Measurements from ENCODE around the gene ASNSD1. TPM values are rescaled to one million over a fixed set of nuclear protein-coding genes. Genes with fewer than 3 reads are reported as not detected.
"Not testable (repeated sequence)": the region's sequence is repeated elsewhere in the genome, so short reads cannot be mapped to it uniquely, and the experiment has no call there.

ASNSD1 gene
- polyA plus RNA-seq, 1 donor, result 67.0 TPM

GRCh38 chr2:189684811-189685210, 23.6 kb downstream of the ASNSD1 start:
- no peak for DNase-seq

DNA sequence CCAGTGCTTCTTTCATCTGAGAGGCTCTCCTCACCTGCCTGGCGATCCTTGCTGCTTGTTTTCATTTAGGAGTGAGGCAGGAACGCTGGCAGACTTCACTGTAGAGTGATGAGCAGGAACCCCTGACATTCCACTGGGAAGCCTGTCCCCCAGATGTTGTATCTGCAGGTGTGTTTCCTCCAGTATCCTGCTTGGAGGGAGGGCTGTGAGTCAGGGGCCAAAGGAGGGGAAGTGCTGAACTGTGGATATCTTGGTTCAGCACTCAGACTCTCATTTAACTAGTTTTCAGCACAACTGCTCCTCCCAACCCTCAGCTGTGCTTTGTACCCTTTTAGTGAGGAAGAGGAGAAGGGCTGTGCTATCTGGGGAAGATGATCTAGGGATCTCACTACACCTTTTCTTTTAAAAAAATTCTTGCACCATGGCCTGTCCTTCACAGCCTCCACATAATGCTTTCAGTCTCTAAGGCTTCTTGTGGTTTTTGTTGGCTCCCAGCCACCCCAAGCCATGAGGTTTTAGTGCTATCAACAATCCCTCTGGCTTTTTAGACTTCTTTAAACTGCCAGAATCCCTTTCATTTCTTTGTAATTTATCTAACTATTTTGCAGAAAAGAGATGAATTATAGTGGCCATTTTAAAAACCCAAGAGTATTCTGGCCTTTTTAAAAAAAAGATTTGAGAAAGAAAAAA, 24.4 kb downstream of the ASNSD1 start:
- no peak for DNase-seq

DNA sequence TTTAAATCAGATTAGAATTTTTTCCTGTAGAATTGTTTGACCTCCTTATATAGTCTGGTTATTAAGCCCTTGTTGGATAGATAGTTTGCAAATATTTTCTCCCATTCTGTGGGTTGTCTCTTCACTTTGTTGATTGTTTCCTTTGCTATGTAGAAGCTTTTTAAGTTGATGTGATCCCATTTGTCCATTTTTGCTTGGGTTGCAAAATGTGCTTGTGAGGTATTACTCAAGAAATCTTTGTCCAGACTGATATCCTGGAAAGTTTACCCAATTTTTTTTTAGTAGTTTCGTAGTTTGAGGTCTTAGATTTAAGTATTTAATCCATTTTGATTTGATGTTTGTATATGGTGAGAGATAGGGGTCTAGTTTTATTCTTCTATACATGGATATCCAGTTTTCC, 26.5 kb downstream of the ASNSD1 start:
- not testable (repeated sequence) for DNase-seq

- no peak for DNase-seq
Measured at GRCh38 chr2:189696223-189696622, 35.0 kb downstream of the ASNSD1 start.

DNA sequence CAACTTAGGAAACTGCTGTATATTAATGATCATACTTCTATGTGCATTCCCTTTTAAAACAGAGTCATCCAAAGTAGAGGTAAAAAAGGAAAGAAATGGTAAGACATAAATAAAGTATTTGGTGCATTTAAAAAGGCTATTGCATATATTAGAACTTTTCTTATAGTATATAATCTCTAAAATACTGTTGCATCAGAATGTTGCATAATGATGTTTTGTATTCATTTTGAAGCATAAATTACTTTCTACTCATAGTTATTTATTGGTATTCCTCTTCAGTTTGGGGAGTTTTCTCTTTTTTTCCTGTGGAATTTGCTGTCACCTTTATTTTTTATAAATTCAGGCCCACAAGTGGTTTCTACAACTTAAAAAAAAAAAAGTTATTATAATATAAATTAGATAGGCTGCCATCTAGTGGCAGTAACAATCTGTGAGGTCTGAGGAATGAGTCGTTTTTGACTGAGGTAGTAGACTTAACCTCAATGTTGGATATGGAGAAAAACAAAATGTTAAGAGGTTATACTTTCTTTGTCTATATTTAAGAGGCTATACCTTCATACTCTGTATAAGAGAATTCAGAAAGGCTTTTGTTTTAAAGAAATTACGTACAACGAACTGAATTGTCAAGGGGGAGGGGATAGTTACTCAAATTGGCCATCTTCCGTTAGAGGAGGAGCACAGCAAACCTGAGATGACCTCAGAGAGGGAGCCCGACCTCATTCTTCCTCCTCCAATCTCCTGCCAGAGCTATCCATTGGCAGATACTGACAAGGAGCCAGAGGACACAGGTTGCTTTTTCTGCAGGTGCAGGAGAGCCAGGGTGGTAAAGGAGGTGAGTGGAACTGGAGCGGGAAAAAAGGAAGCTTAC, 37.0 kb downstream of the ASNSD1 start:
- peak; percentile 41 for DNase-seq

- no peak for DNase-seq
Measured at GRCh38 chr2:189700681-189701080, 39.4 kb downstream of the ASNSD1 start.

GRCh38 chr2:189702071-189702470, 40.8 kb downstream of the ASNSD1 start:
- no peak for DNase-seq

- DNase-seq, result no peak
Measured at GRCh38 chr2:189709501-189710221, 48.4 kb downstream of the ASNSD1 start.

DNA sequence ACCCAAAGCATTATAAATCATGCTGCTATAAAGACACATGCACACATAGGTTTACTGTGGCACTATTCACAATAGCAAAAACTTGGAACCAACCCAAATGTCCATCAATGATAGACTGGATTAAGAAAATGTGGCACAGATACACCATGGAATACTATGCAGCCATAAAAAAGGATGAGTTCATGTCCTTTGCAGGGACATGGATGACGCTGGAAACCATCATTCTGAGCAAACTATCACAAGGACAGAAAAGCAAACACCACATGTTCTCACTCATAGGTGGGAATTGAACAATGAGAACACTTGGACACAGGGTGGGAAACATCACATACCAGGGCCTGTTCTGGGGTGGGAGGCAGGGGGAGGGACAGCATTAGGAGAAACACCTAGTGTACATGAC, 56.3 kb downstream of the ASNSD1 start:
- DNase-seq, result not testable (repeated sequence)

GRCh38 chr2:189719571-189719970, 58.3 kb downstream of the ASNSD1 start:
- no peak for DNase-seq

Other genes starting within 250 kb of the ASNSD1 start
- 62.3 TPM for gene WDR75, start 220.0 kb upstream of the ASNSD1 start, polyA plus RNA-seq (ENCODE audit: insufficient read length)
- gene SLC40A1, start 80.7 kb upstream of the ASNSD1 start, polyA plus RNA-seq (ENCODE audit: insufficient read length), result 121 TPM
- gene ANKAR, start 13.2 kb downstream of the ASNSD1 start, polyA plus RNA-seq (ENCODE audit: insufficient read length), result 17.1 TPM
- gene OSGEPL1, start 101.3 kb downstream of the ASNSD1 start, polyA plus RNA-seq (ENCODE audit: insufficient read length), result 28.5 TPM
- gene ORMDL1, start 122.9 kb downstream of the ASNSD1 start, polyA plus RNA-seq (ENCODE audit: insufficient read length), result 123 TPM
- 51.5 TPM for gene PMS1, start 123.0 kb downstream of the ASNSD1 start, polyA plus RNA-seq (ENCODE audit: insufficient read length)